Hematopoietic multipotent progenitor cell treated with erythropoietin and hydrocortisone succinate and interleukin-3 and kit ligand, for 4 days (in vitro differentiated cells): ENCODE results near the gene TRIM24.
"Not testable (repeated sequence)": the region's sequence is repeated elsewhere in the genome, so short reads cannot be mapped to it uniquely, and the experiment has no call there.

Source experiments
- DNase-seq: peaks from one replicate; pipeline ENCODE4 v3.0.0-alpha.2; 2015

TRIM24 gene

GRCh38 chr7:138460649-138461607 lies 869 bp downstream of the TRIM24 start:
- peak; percentile 82 for DNase-seq

- DNase-seq = not testable (repeated sequence)
Measured at GRCh38 chr7:138463291-138463618, 3.2 kb downstream of the TRIM24 start.

- no peak for DNase-seq
Measured at GRCh38 chr7:138465046-138465445, 5.0 kb downstream of the TRIM24 start.

GRCh38 chr7:138466069-138466756 lies 6.2 kb downstream of the TRIM24 start:
- not testable (repeated sequence) for DNase-seq

- no peak for DNase-seq
Measured at GRCh38 chr7:138468244-138469123, 8.4 kb downstream of the TRIM24 start.

GRCh38 chr7:138470391-138471157 lies 10.5 kb downstream of the TRIM24 start:
- DNase-seq = no peak

GRCh38 chr7:138472292-138473079 lies 12.4 kb downstream of the TRIM24 start:
- DNase-seq = peak; percentile 47

GRCh38 chr7:138475377-138475776 lies 15.3 kb downstream of the TRIM24 start:
- no peak for DNase-seq

GRCh38 chr7:138477081-138477578 lies 17.1 kb downstream of the TRIM24 start:
- DNase-seq = no peak

GRCh38 chr7:138477581-138477980 lies 17.5 kb downstream of the TRIM24 start:
- DNase-seq = no peak

GRCh38 chr7:138478499-138478908 lies 18.4 kb downstream of the TRIM24 start:
- no peak for DNase-seq

GRCh38 chr7:138480527-138480926 lies 20.5 kb downstream of the TRIM24 start:
- DNase-seq = no peak

- no peak for DNase-seq
Measured at GRCh38 chr7:138481447-138482380, 21.7 kb downstream of the TRIM24 start.

- DNase-seq = peak; percentile 53
Measured at GRCh38 chr7:138483531-138483930, 23.5 kb downstream of the TRIM24 start.

GRCh38 chr7:138485508-138485907 lies 25.4 kb downstream of the TRIM24 start:
- DNase-seq = not testable (repeated sequence)

GRCh38 chr7:138489139-138489538 lies 29.1 kb downstream of the TRIM24 start:
- not testable (repeated sequence) for DNase-seq

GRCh38 chr7:138491612-138492386 lies 31.7 kb downstream of the TRIM24 start:
- DNase-seq = peak; percentile 38

- DNase-seq = no peak
Measured at GRCh38 chr7:138492423-138492822, 32.4 kb downstream of the TRIM24 start.

- DNase-seq = no peak
Measured at GRCh38 chr7:138493535-138493934, 33.5 kb downstream of the TRIM24 start.
